HS-27A (cell line): ENCODE results near the gene CCR2.
"Not testable (repeated sequence)": the region's sequence is repeated elsewhere in the genome, so short reads cannot be mapped to it uniquely, and the experiment has no call there.

ENCODE experiments used
- DNase-seq: peaks from one replicate; pipeline ENCODE4 v3.0.0-alpha.2; 2012; ENCODE audit warnings: low read depth, missing footprints

Gene CCR2

DNA sequence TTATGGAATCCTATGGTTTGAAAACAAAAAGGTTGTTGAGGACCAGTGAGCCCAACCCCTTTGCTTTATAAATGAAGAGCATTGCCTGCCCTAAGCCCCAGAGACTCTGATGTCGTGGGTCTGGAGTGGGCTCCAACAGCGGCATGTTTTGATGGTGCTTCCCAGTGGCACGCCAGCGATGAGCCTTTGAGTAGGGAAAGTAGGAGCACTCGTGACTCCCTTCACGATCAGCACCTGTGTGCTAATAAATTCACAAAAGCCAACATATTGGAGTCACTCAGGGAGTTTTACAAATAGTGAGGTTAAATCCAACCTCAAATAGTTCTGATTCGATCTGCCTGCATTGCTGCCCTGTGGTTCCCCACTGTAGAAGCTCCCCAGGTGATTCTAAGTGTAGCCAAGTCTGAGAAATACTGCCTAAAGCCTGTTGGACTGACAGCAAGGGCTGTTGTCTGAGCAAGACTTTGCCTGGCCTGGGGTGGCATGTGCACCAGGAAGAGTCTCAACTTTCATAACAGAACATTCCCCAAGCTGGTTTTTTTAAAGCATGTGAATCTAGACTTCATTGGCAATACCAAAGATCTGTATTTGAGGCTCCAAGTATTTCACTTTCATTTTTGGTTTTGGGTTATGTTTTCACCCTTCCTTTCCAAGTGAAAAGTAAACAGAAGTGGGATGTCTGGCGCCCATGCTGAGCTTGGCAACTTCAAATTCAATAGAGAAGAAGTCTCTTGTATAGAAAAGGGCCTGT, 26.7 kb downstream of the CCR2 start:
- DNase-seq, result no peak

DNA sequence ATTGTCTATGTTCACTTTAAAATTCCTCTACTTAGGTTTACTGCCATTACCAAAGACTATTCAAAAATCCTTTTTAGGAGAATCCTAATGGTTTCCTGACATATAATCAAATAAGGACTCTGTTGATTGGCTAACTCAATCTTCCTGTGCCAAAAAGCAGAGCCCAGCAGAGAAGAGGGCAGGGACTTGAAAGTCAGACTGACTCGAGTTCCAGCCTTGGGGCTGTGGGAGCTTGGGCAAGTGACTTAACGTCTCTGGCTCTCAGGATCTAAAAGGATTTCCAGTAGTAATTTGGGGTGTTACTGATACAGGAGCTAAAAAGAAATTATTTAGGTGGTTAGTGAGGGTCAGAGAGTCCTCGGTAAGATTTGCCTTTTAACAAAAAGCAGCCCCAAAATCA, 27.7 kb downstream of the CCR2 start:
- no peak for DNase-seq

DNA sequence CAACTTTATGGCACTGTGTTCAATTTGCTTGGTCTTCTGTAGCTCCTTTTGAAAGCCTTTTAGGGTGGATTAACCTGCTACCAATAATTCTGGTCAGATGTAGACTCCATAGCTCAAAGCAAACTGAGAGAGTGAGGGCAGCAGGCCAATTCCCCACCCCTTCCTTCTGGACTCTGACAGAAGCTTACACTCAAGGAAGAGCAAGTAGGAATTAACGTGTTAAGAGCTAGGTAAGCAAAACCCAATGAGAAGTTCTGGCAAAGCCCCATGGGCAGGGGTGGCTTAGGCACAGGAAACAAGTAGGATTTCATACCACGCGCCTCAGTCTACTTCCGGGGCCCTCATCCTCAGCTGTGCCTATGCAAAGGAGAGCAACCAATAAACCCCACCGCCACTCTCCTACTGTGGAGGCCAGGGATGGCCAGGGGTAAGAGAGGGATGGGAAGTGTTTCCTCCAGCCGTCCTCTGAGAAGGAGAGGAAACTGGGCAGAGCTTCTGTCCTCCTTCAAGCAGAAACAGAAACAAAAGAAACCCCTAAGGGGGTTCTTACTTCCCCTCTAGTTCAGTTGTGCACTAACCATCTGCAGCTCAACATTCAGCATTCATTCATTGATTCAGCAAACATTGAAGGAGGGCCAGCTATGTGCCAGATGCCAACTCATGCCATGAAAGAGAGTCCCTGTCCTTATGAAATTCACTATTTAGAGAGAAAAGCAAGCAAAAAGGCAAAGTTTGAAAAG, 29.5 kb downstream of the CCR2 start:
- no peak for DNase-seq

DNA sequence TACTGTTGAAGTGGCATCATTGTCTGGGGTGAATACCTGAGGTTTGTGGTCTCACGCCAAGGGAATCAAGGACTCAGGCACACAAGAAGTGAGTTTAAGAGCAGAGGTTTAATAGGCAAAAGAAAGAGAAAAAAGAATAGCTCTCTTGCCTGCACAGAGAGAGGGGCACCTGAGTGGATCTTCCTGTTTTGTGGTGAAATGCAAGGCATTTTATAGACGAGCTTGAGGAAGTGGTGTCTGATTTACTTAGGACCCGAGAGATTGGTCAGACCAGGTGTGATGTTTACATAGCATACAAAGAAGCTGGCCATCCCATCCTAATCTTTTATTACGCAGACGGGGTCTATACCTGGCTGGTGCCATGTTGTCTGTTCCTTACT, 30.0 kb downstream of the CCR2 start:
- no peak for DNase-seq

DNA sequence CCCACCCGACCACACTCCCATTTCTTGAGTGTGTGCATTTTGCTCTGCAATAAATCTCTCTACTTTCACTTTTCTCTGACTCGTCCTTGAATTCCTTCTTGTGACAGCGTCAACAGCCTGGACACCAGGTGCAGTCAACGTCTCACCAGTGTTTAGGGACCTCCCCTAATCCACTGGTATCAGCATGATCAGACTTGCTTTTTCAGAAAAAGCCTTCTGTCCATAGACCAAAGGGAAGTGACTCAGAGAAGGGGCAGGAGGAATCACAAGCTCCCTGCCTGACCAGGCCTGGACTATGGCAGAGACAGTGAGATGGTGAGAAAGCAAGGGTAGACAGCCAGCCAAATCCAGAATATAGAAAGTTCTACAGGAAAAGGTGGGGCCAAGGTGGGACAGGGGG, 32.3 kb downstream of the CCR2 start:
- no peak for DNase-seq

DNA sequence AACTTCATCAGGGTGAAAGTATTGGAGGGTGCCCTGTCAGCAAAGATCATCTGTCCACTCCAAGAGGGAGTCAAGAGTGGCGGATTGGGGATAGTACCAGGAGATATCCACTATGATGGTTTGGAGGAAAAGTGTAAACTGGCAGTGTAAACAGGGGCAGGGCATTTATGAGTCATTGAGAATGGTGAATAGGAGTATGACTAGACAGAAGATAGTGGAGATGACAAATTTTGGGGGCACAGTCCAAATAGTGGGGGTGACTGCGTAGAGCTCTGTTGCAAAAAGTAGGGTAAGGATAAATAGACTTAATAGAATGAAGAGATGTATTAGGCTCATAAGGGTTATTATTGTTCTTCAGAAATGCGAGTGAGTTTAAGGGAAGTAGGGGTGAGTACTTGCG, 34.9 kb downstream of the CCR2 start:
- not testable (repeated sequence) for DNase-seq

DNA sequence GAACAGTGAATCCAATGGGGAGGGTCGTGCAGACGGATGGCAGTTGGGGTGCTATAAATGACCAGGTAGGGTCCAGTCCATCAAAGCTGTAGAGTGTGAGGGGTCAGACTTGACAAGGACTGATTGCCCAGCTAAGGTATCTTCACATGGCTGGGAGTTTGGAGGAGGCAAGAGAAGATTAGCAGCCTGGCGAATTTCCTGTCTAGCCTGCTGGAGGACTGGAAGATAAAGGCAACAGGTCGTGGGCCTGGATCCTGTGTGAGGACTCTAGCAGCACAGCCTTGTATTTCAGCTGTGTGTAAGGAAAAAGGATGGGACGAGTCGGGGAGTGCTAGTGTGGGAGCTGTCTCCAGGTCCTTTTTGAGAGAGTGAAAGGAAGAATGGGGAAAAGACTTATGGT, 35.4 kb downstream of the CCR2 start:
- DNase-seq, result no peak

DNA sequence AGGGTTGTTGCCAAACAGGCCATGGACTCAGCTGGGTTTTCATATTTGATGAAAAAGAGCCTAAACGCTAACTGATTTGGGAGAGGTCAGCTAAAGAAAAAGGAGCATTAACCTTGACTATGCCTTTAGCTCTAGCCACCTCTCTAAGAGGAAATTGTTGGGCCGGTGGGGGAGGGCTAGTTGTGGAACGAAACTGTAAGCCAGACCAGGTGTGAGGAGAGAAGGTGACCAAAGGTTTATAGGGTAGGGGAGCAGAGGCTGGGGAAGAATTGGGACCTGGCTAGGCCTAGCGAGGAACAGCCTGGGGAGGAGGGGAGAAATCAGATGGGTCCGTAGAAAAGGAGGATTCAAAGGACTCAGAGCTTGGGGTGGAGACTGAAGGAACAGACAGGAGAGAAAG, 37.6 kb downstream of the CCR2 start:
- DNase-seq, result not testable (repeated sequence)

DNA sequence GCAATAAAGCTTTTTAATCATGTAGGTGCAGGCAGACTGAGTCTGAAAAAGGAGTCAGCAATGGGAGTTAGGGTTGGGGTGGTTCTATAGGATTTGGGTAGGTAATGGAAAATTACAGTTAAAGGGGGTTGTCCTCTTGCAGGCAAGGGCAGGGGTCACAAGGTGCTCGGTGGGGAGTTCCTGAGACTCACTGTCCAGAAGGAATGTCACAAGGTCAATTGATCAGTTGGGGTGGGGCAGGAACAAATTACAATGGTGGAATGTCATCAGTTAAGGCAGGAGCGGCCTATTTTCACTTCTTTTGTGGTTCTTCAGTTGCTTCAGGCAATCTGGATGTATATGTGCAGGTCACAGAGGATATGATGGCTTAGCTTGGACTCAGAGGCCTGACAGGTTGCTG, 39.1 kb downstream of the CCR2 start:
- no peak for DNase-seq

DNA sequence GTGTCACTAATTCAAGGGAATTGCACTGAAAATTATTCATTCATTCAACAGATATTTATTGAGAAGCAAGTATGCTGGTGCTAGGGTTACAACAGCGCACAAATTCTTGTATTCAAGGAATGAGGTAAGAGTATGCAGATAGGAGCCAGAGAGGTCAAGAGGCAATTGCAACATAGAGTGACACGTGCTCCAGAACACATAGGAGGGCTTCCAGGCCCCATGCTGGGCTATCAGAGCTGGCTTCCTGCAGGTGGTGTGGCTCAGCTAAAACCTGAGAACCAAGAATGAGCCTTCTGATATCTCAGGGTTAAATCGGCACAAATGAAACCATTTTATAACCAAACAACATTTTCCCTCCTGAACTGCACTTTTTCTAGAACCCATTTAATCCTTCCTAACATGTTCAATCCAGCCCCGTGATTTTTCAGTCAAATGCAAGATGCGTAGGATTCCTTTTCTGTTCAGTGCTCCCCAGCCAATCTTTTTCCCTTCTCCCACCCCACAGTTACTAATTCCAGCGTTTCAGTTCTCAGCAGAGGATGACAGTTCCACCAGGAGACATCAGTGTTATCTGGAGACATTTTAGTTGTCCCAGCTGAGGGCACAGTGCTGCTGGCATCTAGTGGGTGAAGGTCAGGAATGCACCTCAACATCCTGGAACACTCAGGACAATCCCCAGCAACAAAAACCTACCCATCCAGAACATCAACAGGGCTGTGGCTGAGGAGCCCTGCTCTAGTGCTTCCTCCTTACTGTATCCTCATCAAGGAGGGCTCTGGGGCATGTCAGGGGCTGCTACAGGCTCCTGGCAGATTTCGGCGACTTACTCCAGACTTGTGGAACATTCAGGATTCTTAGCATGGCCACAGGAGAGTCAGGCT, 39.9 kb downstream of the CCR2 start:
- DNase-seq, result no peak

DNA sequence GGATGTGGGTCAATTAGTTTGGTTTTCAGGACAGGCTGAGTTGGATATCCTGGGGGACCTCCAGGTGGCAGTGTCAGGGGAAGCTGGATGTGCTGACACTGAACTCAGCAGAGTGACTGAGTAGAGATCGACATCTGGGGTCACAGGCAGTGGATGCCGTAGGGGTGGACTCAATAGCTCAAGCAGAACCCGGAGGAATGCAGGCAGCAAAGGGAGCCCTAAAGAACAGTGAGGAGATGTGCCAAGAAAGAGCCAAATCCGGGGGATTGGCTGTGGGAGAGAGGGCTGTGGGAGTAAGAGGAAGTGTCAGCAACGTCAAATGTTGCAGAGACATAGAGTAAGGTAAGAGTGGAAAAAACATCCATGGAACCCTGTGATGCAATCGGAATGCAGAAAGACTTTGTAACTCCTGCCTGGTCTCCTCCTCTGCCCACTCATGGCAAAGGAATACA, 41.3 kb downstream of the CCR2 start:
- no peak for DNase-seq

DNA sequence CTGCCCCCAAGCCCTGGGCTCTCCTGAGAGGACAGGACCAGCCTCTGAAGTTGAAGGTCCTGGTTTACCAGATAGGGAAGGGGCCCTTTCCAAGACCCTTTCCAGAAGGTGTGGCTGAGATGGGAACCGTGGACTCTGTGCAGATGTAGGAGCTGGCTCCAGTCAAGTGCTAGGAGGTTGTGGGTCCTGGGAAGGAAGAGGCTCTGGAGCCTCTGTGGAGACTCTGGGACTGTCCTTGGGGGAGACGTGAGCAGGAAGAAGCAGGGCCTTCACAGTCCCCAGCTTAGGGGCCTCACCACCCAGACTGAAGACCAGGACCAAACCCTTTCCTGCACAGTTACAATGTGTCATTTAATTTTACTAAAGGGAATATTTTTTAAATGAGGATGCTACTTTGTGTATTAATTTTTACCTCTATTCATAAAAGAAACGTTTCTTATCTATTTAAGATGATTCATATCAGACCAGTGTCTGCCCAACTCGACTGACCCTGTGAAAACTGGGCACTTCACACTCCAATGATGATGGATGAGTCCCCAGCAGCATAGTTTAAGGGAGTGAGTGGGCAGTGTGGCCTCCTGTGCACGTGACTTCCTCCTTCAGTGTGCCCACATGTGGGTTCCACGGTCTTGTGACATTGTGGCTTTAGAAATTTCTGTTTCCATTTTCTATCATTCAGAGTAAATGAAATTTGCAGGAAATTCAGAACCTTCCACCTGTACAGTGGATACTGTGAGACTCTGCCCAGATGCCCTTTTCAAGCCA, 42.0 kb downstream of the CCR2 start:
- DNase-seq, result no peak

DNA sequence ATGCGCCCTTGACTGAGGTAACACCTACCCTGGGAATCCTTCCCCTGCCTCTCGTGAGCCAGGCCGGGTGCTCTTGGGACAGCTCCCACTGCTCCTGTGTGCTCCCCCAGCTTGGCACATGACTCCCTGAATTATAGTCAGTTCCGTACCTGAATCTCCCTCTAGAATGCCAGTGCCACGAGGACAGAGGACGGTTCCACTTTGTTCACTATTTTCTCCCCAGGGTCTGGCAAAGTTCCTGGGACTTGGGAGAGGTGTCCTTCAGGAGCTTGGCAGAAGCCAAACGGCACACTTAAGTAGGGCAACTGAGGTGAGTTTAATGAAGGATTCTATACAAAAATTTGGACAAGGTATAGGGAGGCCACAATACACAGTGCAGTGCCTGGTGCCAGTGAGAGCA, 43.2 kb downstream of the CCR2 start:
- no peak for DNase-seq

DNA sequence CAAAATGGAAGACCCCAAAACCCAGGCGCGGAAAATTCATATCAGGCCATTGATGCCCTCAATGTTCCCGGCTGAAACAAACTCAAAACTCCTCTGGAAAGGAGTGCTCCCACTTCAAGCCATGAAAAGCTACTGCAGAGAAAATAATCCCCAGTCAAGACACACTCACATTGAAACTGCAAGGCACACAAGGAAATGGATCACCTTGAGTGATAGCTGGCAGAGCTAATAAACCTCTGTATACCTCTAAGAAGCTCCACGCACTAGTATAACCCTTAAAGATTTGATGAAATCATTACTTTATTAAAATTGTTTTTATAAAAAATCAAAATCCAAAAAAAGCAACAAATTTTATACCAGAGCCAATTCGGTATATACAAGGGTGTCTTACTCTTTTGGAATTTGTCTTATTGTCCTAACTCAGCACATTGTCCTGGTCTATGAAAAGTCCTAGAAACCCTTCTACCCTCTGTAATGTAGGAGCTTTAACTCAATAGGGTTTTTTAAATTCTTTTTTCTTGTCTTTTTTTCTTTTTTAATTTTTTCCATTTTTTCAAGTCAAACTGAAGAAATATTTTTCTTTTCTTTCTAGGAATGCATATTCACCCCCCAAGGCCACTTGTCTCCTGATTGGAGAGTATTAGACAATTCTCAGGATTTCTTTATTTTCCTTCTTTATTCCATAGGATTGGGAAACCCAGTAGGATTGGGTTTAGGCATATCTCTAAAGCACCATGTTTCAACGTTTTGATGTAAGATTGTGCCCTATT, 44.5 kb downstream of the CCR2 start:
- DNase-seq, result no peak

DNA sequence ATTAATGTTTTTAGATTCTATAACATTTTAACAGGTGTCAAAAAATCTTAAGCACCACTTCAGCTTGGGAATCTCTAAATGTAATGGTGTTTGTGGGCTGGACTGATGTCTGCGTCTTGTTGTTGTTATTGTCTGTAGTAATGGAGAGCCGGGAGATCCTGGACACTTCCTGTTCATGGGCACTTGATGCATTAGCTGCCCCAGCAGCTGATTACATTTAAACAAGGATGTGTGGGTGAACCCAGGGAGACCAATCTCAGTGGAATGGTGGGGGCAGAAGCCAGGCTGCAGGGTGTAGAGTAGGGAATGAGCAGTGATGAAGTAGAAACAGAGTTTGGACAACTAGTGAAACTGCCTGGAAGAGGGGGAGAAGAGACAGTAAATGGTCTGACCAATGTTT, 45.2 kb downstream of the CCR2 start:
- no peak for DNase-seq

DNA sequence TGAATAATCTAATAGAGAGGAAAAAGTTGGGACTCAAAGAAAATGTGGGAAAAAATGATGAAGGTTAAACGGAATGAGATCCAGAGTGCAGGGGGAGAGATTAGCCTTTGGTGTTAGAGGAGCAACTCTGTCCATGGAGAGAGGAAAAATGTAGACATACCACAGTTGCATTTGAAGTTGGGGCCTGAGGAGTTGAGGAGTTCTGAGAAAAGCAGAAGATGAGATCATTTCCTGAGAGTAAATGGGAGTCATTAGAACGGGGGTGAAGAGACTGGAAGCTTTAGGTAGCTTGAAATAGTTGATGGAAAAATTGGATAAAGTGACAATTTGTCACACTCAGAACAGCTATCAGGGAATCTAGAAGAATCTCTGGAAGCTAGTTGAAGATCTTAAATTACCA, 45.6 kb downstream of the CCR2 start:
- no peak for DNase-seq

DNA sequence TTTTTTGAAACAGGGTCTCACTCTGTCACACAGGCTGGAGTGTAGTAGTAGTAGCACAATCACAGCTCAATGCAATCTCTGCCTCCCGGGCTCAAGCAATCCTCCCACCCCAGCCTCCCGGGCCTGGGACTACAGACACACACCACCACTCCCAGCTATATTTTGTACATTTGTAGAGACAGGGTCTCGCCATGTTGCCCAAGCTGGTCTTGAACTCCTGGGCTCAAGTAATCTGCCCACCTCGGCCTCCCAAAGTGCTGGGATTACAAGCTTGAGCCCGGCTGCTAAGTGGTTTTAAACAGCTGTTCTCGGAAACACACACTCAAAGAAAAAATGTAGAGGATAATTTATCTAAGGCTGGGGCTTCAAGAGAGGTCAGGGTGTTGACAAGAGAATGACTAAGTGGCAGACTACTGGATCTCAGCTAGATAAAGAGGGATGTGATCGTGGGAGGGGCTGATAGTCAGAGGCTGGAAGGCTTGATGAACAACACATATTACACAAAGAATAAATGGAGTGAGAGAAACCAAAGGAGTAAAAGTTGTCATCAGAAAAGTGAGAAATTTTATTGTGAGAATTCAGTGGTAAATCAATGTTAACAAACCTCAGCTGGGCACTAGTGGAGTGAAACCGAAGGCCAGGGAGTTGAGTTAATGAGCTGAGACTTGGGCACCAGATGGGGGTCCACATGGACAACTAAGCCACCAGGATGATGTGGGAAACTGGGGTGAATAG, 46.3 kb downstream of the CCR2 start:
- no peak for DNase-seq

DNA sequence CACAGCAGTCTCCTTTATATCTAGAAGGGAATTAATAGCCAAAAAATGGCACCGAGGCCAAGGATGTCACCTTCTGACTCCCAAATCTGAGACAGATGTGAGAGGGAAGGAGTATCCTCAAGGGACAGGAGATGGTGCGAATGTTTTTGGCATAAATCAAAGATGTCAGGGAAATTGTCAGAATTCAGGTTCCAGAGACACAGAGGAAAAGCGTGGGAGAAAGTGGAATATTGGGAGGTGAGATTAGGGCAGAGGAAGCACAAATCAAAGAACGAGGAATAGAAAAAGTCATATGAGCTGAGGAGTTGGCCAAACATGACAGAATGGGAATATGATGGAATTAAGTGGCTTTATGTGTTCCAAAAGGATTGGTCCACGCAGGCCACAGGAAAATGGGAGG, 46.9 kb downstream of the CCR2 start:
- no peak for DNase-seq

DNA sequence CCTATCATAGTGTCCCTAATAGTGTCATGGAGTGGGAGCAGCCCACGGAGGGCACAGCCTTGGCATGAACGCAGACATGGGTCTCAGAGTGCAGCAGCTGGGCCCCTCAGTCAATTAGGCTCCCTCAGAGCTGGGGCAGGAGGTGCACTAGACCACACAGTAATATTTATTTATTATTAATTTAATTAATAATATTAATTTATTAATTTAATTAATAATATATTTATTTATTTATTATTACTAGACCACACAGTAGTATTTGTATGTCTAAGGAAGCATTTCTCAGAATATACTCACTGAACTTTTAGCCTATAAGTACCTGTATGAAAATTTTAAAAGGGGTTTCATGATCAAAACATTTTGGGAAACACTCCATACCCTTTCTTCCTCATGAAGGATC, 47.7 kb downstream of the CCR2 start:
- DNase-seq, result no peak

DNA sequence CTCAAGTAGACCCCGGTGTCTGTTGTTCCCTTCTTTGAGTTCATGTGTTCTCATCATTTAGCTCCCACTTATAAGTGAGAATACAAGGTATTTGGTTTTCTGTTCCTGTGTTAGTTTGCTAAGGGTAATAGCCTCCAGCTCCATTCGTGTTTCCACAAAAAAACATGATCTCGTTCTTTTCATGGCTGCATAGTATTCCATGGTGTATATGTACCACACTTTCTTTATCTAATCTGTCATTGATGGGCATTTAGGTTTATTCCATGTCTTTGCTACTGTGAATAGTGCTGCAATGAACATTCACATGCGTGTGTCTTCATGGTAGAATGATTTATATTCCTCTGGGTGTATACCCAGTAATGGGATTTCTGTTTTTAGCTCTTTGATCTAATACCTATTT, 49.0 kb downstream of the CCR2 start:
- not testable (repeated sequence) for DNase-seq
